ENCODE data around the gene MT3.

DNA sequence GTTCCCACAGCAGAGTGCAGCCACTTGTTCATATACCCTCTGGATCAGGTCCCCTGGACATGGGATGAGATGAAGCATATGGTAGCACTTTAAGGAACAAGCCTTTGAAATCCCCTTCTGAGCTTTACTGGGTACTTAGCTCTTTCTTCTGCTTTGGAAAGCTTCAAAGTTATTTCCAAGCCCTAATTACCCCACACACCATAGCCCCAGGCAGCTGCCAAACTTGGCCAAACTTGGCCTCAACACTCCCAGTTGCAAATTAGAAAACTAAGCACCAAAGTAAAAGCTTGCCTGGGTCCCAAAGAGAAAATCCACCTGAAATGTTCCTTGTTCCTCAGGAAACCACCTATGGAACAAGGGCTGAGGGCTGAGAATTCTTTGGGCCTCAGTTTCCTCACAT is 40.2 kb upstream of the MT3 start:
- TF ChIP-seq CTCF (IDR thresholded peaks at IDR 0.05) (no peak), POLR2A (IDR thresholded peaks at IDR 0.05) (no peak)

Measured in right lobe of liver (tissue), 4 donors.